HCT116 (cell line): ENCODE results near the gene OPALIN. TPM values are rescaled to one million over a fixed set of nuclear protein-coding genes. Genes with fewer than 3 reads are reported as not detected.

Experiments used
- ATAC-seq: fragments of 200-7000 bp; cut with Tn5 transposase; 2 replicates; pipeline ENCODE4 v1.9.1; 2020; ENCODE audit warnings: mild to moderate bottlenecking, moderate library complexity
- BruUV-seq: library from RNA; stranded (reverse); fragments of 400-500 nt; replicated peaks from 2 replicates; lab custom pipeline; 2021; lab: Mats Ljungman, UMichigan
- CTCF ChIA-PET: fragments of 300-600 bp; sonication (Branson Sonifier 250); formaldehyde crosslinking; loops from one replicate; lab custom pipeline; 2021; ENCODE audit warnings: antibody characterized with exemption; lab: Charles Lee
- POLR2A ChIA-PET: fragments of 300-600, 350-600 bp; sonication (Branson Sonifier 250); formaldehyde crosslinking; loops from one replicate; lab custom pipeline; 2021; ENCODE audit warnings: antibody characterized with exemption; lab: Charles Lee
- RAD21 ChIA-PET, 2 experiments: fragments of 300-600 bp; sonication (Branson Sonifier 250); formaldehyde crosslinking; loops; one replicate each; lab custom pipeline; 2023; ENCODE audit warnings: low total read pairs in 2 of 2; ENCODE audit not compliant: uncharacterized antibody in 2 of 2, unreplicated experiment in 2 of 2, low non-redundant PET in 1 of 2; lab: Charles Lee
- DNase-seq: peaks from one replicate; pipeline ENCODE4 v3.0.0-alpha.2; 2010; ENCODE audit warnings: low read depth, low spot score
- H2AFZ ChIP-seq: fragments of 200-600 bp; shearing (Covaris generic), sonication (generic); 2 replicates; pipeline ENCODE4 v1.6.1; 2017; ENCODE audit warnings: low read depth, mixed run types, mixed read lengths, antibody characterized with exemption, low read length; ENCODE audit not compliant: poor library complexity, severe bottlenecking
- H3K27ac ChIP-seq: 2 replicates; pipeline ENCODE4 v1.5.1; 2012; ENCODE audit warnings: low read depth, low read length
- H3K27me3 ChIP-seq: fragments of 200-600 bp; sonication (generic); 2 replicates; pipeline ENCODE4 v1.6.1; 2016; ENCODE audit warnings: mixed run types, low read length, mixed read lengths; ENCODE audit not compliant: insufficient read depth
- H3K36me3 ChIP-seq, 2 experiments: fragments of 200-500 bp in 1 of 2; fragments of 200-600 bp in 1 of 2; sonication (Bioruptor generic) in 1 of 2; sonication (generic) in 1 of 2; 2 replicates each; pipeline versions ENCODE4 v1.5.1 to v1.6.1; 2014 to 2016; ENCODE audit warnings: low read length in 2 of 2, inconsistent platforms in 1 of 2, mixed read lengths in 1 of 2, mixed run types in 1 of 2; ENCODE audit not compliant: insufficient read depth in 2 of 2, control insufficient read depth in 1 of 2
- H3K4me1 ChIP-seq, 2 experiments: fragments of 200-600 bp in 1 of 2; sonication (generic) in 1 of 2; 2 replicates each; pipeline versions ENCODE4 v1.5.1 to v1.6.1; 2012 to 2017; ENCODE audit warnings: low read length in 2 of 2, inconsistent platforms in 1 of 2, mild to moderate bottlenecking in 1 of 2, mixed read lengths in 1 of 2, mixed run types in 1 of 2, moderate library complexity in 1 of 2; ENCODE audit not compliant: insufficient read depth in 2 of 2, control insufficient read depth in 1 of 2
- H3K4me2 ChIP-seq: fragments of 200-600 bp; sonication (generic); 2 replicates; pipeline ENCODE4 v1.6.1; 2017; ENCODE audit warnings: mixed run types, low read length, mixed read lengths
- H3K4me3 ChIP-seq, 2 experiments: fragments of 200-600 bp in 1 of 2; sonication (generic) in 1 of 2; replicated peaks in 1 of 2; 2 replicates each; pipeline ENCODE4 v1.5.1; 2011 to 2016; ENCODE audit warnings: low read length in 2 of 2, control low read depth in 1 of 2, low read depth in 1 of 2, mild to moderate bottlenecking in 1 of 2, mixed read lengths in 1 of 2, mixed run types in 1 of 2
- H3K79me2 ChIP-seq: fragments of 200-600 bp; sonication (generic); 2 replicates; pipeline ENCODE4 v1.6.1; 2017; ENCODE audit warnings: mild to moderate bottlenecking, mixed run types, low read length, moderate library complexity, mixed read lengths; ENCODE audit not compliant: insufficient read depth
- H3K9ac ChIP-seq: fragments of 200-600 bp; sonication (generic); 2 replicates; pipeline ENCODE4 v1.6.1; 2016; ENCODE audit warnings: low read length, mixed read lengths
- H3K9me2 ChIP-seq: fragments of 200-600 bp; sonication (generic), shearing (Covaris generic); 2 replicates; pipeline ENCODE4 v1.6.1; 2017; ENCODE audit warnings: mixed run types, mild to moderate bottlenecking, moderate library complexity; ENCODE audit not compliant: insufficient read depth
- H3K9me3 ChIP-seq, 2 experiments: fragments of 200-500 bp in 1 of 2; fragments of 200-600 bp in 1 of 2; sonication (Bioruptor generic) in 1 of 2; sonication (generic) in 1 of 2; 2 replicates each; pipeline ENCODE4 v1.6.1; 2014 to 2017; ENCODE audit warnings: low read length in 2 of 2, mixed read lengths in 2 of 2, inconsistent platforms in 1 of 2, low read depth in 1 of 2, mild to moderate bottlenecking in 1 of 2, mixed run types in 1 of 2, moderate library complexity in 1 of 2; ENCODE audit not compliant: control insufficient read depth in 1 of 2, insufficient read depth in 1 of 2
- H4K20me1 ChIP-seq: fragments of 200-600 bp; sonication (generic), shearing (Covaris generic); 2 replicates; pipeline ENCODE4 v1.6.1; 2017; ENCODE audit warnings: mixed run types, mild to moderate bottlenecking, moderate library complexity; ENCODE audit not compliant: insufficient read depth
- CBX3 ChIP-seq: IDR thresholded peaks from 2 replicates; pipeline ENCODE4 v1.6.1; 2012; ENCODE audit warnings: low read depth
- CEBPB ChIP-seq: IDR thresholded peaks from 2 replicates; pipeline ENCODE4 v1.6.1; 2012; ENCODE audit warnings: low read depth
- CTCF ChIP-seq, 3 experiments: fragments of 200-600 bp in 1 of 3; sonication (generic) in 1 of 3; IDR thresholded peaks in 2 of 3; conservative IDR thresholded peaks in 1 of 3; 2 replicates each; pipeline ENCODE4 v1.5.1; 2012 to 2017; ENCODE audit warnings: low read depth in 2 of 3, low read length in 2 of 3, antibody characterized with exemption in 1 of 3, borderline replicate concordance in 1 of 3, control low read depth in 1 of 3, mild to moderate bottlenecking in 1 of 3, mixed read lengths in 1 of 3, mixed run types in 1 of 3, moderate library complexity in 1 of 3; ENCODE audit not compliant: insufficient read depth in 1 of 3
- ELF1 ChIP-seq: IDR thresholded peaks from 2 replicates; pipeline ENCODE4 v1.6.1; 2012; ENCODE audit warnings: low read depth, borderline replicate concordance
- EZH2 ChIP-seq: fragments of 200-600 bp; sonication (generic); IDR thresholded peaks from 2 replicates; pipeline ENCODE4 v1.6.1; 2017; ENCODE audit warnings: antibody characterized with exemption, mixed run types
- EZH2phosphoT487 ChIP-seq: fragments of 200-600 bp; IDR thresholded peaks from 2 replicates; pipeline ENCODE4 v1.6.1; 2018; ENCODE audit warnings: antibody characterized with exemption, borderline replicate concordance
- JUND ChIP-seq: IDR thresholded peaks from 2 replicates; pipeline ENCODE4 v1.6.1; 2012
- MAX ChIP-seq: IDR thresholded peaks from 2 replicates; pipeline ENCODE4 v1.6.1; 2012
- POLR2A ChIP-seq: IDR thresholded peaks from 2 replicates; pipeline ENCODE4 v1.7.0; 2011; ENCODE audit warnings: borderline replicate concordance; ENCODE audit not compliant: insufficient read depth, insufficient read length; ENCODE audit errors: extremely low read depth
- TCF7L2 ChIP-seq: IDR thresholded peaks from 2 replicates; pipeline ENCODE4 v1.7.0; 2011; ENCODE audit warnings: borderline replicate concordance, inconsistent platforms; ENCODE audit not compliant: insufficient read depth, insufficient read length; ENCODE audit errors: extremely low read depth
- ZBTB33 ChIP-seq: IDR thresholded peaks from 2 replicates; pipeline ENCODE4 v1.6.1; 2011; ENCODE audit warnings: mild to moderate bottlenecking, low read length, moderate library complexity; ENCODE audit not compliant: insufficient replicate concordance; ENCODE audit errors: extremely low read depth
- ZFX ChIP-seq: fragments of 450-650 bp; IDR thresholded peaks from 2 replicates; pipeline ENCODE4 v1.6.1; 2017
- intact Hi-C: fragments of 100-400 bp; cut with micrococcal nuclease; formaldehyde crosslinking; loops from 2 replicates; pipeline ENCODE4 v1.10.0; 2022
- total RNA-seq: library from RNA; stranded (reverse); gene quantifications from one replicate; pipeline ENCODE4 v1.2.1, GENCODE V29; 2021; ENCODE audit not compliant: unreplicated experiment
- TF ChIP-seq, protein P1 (sequence below): IDR thresholded peaks from 2 replicates; pipeline ENCODE4 v1.6.1; 2012

Gene OPALIN
- total RNA-seq, 1 experiment from 2014 or later = not detected

DNA sequence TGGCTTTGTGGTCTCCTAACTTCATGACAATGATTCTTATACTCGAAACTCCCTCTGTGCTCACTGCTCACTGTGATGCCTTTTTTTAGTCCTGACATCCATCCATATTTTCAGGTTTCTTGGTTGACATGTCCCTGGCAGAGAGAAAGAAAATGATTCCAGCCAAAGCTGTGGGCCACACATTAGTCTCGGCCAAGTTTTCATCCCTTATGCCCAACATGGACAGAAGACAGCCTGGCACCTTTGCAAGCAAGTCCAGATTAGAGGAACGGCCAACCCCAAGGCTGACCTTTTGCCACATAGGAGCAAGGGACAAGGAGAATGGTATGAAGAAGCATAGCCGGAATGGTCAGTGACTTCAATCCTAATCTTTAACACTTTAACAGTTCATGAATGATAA, 8.7 kb upstream of the OPALIN start:
- DNase-seq = no peak
- Histone ChIP-seq H3K4me1 (peaks cover 0 to 12% of the 10 kb centered on the region in 2 experiments; a peak in 2 of 4 replicates), H3K79me2 (no peaks in the 10 kb centered on the region), H3K27ac (no peak overlapping the region), H3K9ac (no peak overlapping the region), H3K4me3 (no peak overlapping the region), H3K27me3 (no peaks in the 10 kb centered on the region), H2AFZ (no peak overlapping the region), H3K9me2 (no peaks in the 10 kb centered on the region), H3K9me3 (no peaks in the 10 kb centered on the region), H3K4me2 (no peak overlapping the region), H3K36me3 (no peaks in the 10 kb centered on the region), H4K20me1 (no peaks in the 10 kb centered on the region)
- no peak for ATAC-seq
- TF ChIP-seq TCF7L2 (no peak), MAX (no peak), CEBPB (no peak), CTCF (IDR thresholded peaks at IDR 0.05 in 2 of 3, conservative IDR thresholded peaks at IDR 0.05 in 1 of 3; ENCODE audit: borderline replicate concordance in 1 of 3, insufficient read depth in 1 of 3, low read depth in 2 of 3, low read length in 2 of 3) (no peak), ZFX (no peak), ELF1 (no peak), POLR2A (no peak)
- CTCF ChIA-PET = no interaction called here
- intact Hi-C loops = no loop called here
- RAD21 ChIA-PET = no interaction called here
- POLR2A ChIA-PET = no interaction called here
- BruUV-seq = no TSS peak

DNA sequence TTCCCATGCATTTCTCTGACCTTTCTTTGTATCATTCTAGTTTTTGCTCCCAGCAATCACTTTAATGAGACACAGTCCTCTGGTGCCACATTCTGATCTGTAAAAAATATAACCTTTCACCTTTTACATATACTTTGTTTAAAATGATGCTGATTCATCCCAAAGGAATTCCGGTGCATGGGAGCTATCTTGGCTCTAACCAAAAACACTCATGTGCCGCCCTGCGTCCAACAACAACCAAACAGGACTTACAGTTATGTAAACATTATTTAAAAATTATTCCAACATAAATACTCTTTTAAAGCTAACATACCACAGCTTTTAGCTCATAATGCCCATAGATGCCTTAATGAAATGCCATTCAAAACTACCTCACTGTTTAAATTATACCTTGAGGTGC, 7.7 kb upstream of the OPALIN start:
- no TSS peak for BruUV-seq
- H3K4me2 ChIP-seq = no peak overlapping the region
- no peak for DNase-seq
- H3K79me2 ChIP-seq = no peaks in the 10 kb centered on the region
- ChIA-PET RAD21 (no interaction called here), CTCF (no interaction called here), POLR2A (no interaction called here)
- no peak overlapping the region for H3K9ac ChIP-seq
- no peaks in the 10 kb centered on the region for H3K9me3 ChIP-seq
- no peak overlapping the region for H3K4me3 ChIP-seq
- intact Hi-C loops = no loop called here
- H4K20me1 ChIP-seq = no peaks in the 10 kb centered on the region
- no peak overlapping the region for H2AFZ ChIP-seq
- H3K27ac ChIP-seq = no peak overlapping the region
- peaks cover 0 to 12% of the 10 kb centered on the region in 2 experiments; a peak in 2 of 4 replicates for H3K4me1 ChIP-seq
- no peaks in the 10 kb centered on the region for H3K27me3 ChIP-seq
- H3K36me3 ChIP-seq = no peaks in the 10 kb centered on the region
- ATAC-seq = no peak
- H3K9me2 ChIP-seq = no peaks in the 10 kb centered on the region
- TF ChIP-seq CTCF (IDR thresholded peaks at IDR 0.05 in 2 of 3, conservative IDR thresholded peaks at IDR 0.05 in 1 of 3; ENCODE audit: borderline replicate concordance in 1 of 3, insufficient read depth in 1 of 3, low read depth in 2 of 3, low read length in 2 of 3) = no peak
- TF ChIP-seq JUND = no peak
- no peak for TF ChIP-seq ZBTB33
- TF ChIP-seq POLR2A = no peak
- TF ChIP-seq ELF1 = no peak
- TF ChIP-seq CBX3 = no peak
- TF ChIP-seq, protein P1, sequence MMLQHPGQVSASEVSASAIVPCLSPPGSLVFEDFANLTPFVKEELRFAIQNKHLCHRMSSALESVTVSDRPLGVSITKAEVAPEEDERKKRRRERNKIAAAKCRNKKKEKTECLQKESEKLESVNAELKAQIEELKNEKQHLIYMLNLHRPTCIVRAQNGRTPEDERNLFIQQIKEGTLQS = no peak
- TF ChIP-seq ZFX = no peak
- TF ChIP-seq EZH2 = no peak
- TF ChIP-seq EZH2phosphoT487 = no peak
